Measurements from ENCODE around the gene MSMB. TPM values are rescaled to one million over a fixed set of nuclear protein-coding genes. Genes with fewer than 3 reads are reported as not detected.
A peak's percentile ranks its signal among the peaks of the same experiment; 100 is the strongest.

Gene MSMB
- total and polyA plus RNA-seq, 9 of the 15 experiments (the other 6 are each of a cell fraction or from before 2014, with no cell fraction given), result 0.21 to 0.60 TPM; not detected in 7

- peak; percentile 85 for TF ChIP-seq MGA (IDR thresholded peaks at IDR 0.05)
- TF ChIP-seq NELFE (IDR thresholded peaks at IDR 0.05; ENCODE audit: insufficient read depth, insufficient read length), result no peak
- TF ChIP-seq CAMTA2 (CRISPR knock-in tag; conservative IDR thresholded peaks at IDR 0.05), result 0 out of 2 replicates have a peak, but pooled peaks have one; percentile 20
- TF ChIP-seq CTCF (IDR thresholded peaks at IDR 0.05 in 2 of 3, conservative IDR thresholded peaks at IDR 0.05 in 1 of 3; ENCODE audit: insufficient read depth in 2 of 3, low read depth in 1 of 3, low read length in 3 of 3), result peak; percentile 71 to 96 (median 91)
- peak; percentile 90 for TF ChIP-seq THAP12 (CRISPR knock-in tag; IDR thresholded peaks at IDR 0.05)
- TF ChIP-seq ETV5 (CRISPR knock-in tag; IDR thresholded peaks at IDR 0.05; ENCODE audit: low read depth), result peak; percentile 92
- TF ChIP-seq TBP (optimal IDR thresholded peaks at IDR 0.05; ENCODE audit: low read depth, low read length), result peak; percentile 95
- TF ChIP-seq E2F5 (CRISPR knock-in tag; IDR thresholded peaks at IDR 0.05), result 0 out of 2 replicates have a peak, but pooled peaks have one; percentile 27
Measured at GRCh38 chr10:46030091-46030937, 15.8 kb downstream of the MSMB start, which contains the start of gene NCOA4 (continued).
